DMS53 (cell line): Measurements from ENCODE around the gene MLXIP.

Source experiments
- DNase-seq: peaks from one replicate; lab custom pipeline; 2025; lab: John Stamatoyannopoulos, UW

The MLXIP gene

DNA sequence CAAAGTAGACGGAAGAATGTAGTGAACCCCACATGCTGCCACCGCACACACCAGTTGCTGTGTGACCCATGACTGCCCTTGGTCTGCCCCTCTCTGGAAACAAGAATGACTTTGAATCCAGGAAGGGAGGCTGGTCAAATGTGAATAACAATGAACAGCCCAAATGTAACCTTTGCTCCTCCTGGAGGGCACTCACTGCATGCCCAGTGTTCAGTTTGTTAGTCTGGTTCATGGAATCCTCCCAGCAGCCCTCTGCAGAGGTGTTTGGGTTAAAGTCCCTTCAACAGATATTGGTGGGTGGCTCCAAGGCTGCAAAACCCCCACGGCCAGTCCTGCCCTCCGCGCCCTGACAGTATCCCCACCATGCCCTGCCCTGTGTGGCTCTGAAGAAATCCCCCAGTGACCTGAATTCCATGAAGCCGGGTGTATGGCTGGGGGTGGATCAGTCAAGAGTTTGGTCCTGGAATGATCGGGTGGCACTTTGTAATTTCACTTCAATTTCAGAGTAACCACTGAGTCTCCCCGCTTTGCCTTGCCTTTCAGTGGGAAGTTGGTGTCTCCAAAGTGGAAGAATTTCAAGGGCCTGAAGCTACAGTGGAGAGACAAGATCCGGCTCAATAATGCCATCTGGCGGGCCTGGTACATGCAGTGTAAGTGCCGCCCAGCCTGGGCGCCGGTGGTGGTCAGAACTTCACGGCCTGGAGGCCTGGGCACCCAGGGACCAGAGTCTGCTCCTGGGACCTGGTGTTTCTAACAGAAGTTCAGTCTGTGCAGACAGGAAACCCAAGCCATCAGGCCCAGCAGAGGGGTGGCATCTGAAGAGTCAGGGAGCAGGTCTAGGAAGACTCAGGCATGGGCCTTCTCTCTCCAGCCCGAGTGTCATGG is 48.4 kb downstream of the MLXIP start:
- peak; percentile 54 for DNase-seq

DNA sequence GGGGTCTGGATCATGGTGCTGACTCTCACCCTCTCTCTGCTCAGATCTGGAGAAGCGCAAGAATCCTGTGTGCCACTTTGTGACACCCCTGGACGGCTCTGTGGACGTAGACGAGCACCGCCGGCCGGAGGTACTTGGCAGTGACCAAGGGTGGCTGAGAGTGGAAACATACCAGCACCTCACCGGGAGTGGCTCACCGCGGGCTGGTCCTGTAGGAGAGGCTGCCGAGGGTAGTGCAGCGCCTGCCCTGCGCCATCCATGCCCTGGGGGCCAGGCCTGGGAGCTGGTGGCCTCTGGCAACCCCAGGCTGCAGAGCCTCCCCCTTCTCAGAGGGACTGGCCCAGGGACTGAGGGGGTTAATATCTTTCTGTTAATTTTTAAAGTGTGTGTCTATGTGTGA is 49.3 kb downstream of the MLXIP start:
- no peak for DNase-seq

DNA sequence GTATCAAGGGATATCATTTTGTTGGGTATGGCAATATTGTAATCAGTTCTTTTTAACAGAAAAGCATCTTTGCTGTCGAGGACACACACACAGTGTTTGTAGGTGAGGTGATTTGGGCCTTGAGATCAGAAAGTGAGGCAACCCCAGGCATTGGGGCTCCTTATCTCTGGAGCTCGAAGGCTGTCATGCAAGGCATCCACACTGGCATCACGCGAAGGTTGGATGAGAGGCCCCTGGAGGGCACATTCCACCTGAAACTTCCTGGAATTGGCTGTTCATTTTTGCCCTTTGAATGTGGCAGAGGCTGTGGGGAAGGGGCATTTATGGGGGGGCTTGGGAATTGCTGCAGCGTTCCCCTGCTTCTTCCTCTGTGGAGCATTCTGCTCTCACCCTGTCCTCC is 49.9 kb downstream of the MLXIP start:
- DNase-seq: no peak

DNA sequence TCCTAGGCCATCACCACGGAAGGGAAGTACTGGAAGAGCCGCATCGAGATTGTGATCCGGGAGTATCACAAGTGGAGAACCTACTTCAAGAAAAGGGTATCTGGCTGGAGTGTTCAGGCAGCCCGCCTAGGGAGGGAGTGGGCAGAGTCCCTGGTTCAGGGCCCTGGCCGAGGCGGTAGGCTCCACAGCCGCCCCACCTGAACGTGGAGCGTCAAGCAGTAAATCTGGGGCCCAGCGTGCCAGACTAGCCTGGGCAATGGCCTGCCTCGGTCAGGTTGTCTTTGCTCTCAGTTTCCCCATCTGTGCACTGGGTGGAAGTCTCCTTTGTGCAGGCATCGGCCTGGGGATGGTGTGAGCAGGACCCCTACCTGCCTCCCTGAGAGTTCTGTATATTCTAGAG is 50.6 kb downstream of the MLXIP start:
- DNase-seq: no peak

- no peak for DNase-seq
Measured at GRCh38 chr12:122130150-122130549, 51.6 kb downstream of the MLXIP start.

DNA sequence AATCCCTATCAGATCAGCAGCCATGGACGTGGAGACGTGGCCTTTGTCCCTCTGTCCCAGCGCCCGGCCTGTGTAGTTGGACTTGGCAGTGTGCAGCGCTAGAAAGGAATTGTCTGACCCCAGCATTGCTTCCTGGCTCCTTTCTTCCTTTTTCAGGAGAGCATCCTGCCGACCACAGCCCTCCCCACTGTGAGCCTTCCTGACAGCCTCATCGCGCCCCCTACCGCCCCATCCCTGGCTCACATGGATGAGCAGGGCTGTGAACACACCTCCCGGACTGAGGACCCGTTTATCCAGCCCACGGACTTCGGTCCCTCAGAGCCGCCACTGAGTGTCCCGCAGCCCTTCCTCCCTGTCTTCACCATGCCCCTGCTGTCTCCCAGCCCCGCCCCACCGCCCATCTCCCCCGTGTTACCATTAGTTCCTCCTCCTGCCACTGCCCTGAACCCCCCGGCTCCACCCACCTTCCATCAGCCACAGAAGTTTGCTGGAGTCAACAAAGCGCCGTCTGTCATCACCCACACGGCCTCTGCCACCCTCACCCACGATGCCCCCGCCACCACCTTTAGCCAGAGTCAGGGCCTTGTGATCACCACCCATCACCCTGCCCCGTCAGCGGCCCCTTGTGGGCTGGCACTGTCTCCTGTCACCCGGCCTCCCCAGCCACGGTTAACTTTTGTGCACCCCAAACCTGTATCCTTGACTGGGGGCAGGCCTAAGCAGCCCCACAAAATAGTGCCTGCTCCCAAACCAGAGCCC is 54.8 kb downstream of the MLXIP start:
- DNase-seq: no peak

- no peak for DNase-seq
Measured at GRCh38 chr12:122135437-122136031, 57.0 kb downstream of the MLXIP start.

DNA sequence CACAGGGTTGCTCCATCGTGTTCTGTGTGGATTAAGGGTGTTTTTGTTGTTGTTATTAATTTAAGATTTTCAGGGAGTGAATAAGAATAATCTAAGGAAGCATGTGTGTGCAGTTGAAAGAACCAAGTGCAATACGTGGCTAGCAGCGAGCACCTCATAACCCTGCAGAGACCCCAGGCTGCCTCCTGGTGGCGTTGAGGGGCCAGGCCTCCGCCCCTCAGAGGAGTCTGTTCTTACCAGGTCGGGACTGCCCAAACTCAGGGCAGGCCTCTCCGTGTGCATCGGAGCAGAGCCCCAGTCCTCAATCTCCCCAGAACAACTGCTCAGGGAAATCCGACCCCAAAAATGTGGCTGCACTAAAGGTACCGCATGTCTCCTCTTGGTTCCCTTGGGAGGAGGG is 58.7 kb downstream of the MLXIP start:
- no peak for DNase-seq

- peak; percentile 70 for DNase-seq
Measured at GRCh38 chr12:122137681-122138080, 59.1 kb downstream of the MLXIP start.

- DNase-seq: no peak
Measured at GRCh38 chr12:122138181-122138580, 59.6 kb downstream of the MLXIP start.

DNA sequence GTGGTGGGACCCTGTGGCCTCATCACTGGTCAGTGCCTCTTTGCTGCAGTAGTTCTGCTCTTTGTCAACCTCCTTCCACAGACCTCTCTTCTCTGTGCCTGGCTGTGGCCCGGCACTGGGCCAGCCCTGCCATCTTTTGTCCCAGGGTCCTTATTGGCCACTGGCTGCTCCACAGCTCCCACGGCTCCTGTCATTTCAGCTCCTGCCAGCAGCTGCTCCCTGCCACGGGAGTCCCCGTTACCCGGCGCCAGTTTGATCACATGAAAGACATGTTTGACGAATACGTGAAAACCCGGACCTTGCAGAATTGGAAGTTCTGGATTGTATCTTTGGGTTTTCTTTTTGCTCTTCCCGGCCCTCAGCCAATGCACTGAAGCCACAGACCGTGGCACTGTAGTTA is 60.1 kb downstream of the MLXIP start:
- no peak for DNase-seq

- no peak for DNase-seq
Measured at GRCh38 chr12:122139266-122139665, 60.7 kb downstream of the MLXIP start.

DNA sequence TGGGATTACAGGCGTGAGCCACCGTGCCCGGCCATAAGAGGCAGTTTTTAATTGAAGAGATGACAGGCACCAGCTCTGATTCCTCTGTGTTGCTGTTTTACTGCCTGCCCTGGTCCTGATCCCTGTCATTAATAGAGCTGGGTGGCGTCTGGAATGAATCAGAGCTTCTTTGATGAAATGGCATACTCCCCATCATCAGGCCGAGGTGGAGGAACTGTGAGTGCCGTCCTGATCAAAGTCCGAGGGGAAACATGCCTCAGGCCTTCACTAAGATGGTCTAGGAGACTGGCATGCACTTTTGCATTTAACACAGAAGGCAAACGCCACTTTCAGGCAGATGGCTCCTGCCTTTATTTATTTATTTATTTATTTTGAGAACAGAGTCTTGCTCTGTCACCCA is 61.4 kb downstream of the MLXIP start:
- no peak for DNase-seq

DNA sequence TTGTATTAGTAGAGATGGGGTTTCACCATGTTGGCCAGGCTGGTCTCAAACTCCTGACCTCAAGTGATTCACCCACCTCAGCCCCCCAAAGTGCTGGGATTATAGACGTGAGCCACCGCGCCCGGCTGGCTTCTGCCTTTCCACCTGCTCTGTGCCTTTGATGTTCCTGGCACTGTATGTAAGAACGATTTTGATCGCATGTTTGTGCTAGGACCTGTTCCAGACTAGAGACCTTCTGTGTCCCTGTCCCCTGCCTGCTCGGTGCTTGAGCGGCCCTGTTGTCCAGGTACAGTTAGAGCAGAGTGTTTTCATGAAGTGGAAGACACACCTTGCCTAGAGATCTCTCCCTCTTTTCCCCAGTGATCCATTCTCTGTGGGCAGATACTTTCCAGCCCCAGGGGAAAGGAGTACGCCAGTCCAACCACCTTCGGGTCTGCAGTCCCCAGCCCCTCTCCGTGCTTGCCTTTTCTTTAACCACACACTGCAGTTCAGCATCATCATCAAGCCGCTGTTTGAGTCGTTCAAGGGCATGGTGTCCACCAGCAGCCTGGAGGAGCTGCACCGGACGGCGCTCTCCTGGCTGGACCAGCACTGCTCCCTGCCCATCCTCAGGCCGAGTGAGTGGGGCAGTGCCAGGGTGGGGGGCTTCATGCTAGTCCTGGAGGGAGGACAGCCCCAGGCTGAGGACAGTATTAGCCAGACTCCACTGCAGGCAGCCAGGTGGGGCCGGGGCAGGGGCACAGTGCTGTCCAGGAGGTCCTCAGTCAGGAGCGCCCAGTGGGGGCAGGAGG is 62.1 kb downstream of the MLXIP start:
- no peak for DNase-seq

GRCh38 chr12:122141911-122142725 is 63.6 kb downstream of the MLXIP start:
- DNase-seq: no peak

DNA sequence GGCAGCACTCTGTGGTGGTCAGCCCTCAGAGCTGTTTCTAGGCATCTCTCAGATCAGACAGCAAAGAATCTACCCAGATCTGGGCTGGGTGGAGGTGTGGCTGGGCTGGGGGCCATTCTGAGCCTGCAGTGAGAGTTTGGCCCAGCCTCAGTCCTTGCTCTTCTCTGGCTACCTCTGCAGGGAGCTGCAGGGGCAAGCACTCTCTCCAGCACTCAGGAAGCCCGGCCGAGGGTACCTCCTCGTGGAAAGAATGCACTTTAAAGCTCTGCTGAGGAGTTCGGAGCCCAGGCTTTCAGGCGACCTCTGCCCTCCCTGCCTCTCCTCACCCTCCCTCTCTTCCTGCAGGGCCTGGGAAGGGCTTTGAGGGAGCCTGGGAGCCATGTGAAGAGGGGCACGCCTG is 64.3 kb downstream of the MLXIP start:
- DNase-seq: no peak

- no peak for DNase-seq
Measured at GRCh38 chr12:122144885-122145284, 66.3 kb downstream of the MLXIP start.

- no peak for DNase-seq
Measured at GRCh38 chr12:122145505-122146330, 67.2 kb downstream of the MLXIP start.

GRCh38 chr12:122147514-122148290 is 69.1 kb downstream of the MLXIP start:
- DNase-seq: no peak

DNA sequence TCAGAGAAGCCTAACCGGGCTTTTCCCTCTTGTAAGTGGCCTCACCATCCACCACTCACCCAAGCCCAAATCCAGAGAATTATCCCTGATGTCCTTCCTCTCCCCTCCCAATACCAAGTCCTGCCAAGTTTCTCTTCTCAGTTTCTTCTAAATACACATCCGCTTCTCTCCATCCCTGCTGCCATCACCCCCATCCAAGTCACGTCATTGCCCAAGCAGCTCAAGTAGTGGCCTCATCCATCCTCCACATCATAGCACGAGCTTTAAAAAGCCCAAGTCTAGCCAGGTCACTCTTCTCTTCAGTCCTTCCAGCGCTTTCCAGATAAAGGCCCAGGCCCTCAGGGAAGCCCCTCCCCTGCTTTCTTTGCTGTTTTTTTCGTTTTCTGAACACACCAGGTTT is 70.1 kb downstream of the MLXIP start:
- DNase-seq: no peak
